ENCODE measurements around the gene EXT2. TPM values are rescaled to one million over a fixed set of nuclear protein-coding genes. Genes with fewer than 3 reads are reported as not detected.

The EXT2 gene
- total RNA-seq, 2 donors from 2014 or later = 76.5 to 96.7 TPM

DNA sequence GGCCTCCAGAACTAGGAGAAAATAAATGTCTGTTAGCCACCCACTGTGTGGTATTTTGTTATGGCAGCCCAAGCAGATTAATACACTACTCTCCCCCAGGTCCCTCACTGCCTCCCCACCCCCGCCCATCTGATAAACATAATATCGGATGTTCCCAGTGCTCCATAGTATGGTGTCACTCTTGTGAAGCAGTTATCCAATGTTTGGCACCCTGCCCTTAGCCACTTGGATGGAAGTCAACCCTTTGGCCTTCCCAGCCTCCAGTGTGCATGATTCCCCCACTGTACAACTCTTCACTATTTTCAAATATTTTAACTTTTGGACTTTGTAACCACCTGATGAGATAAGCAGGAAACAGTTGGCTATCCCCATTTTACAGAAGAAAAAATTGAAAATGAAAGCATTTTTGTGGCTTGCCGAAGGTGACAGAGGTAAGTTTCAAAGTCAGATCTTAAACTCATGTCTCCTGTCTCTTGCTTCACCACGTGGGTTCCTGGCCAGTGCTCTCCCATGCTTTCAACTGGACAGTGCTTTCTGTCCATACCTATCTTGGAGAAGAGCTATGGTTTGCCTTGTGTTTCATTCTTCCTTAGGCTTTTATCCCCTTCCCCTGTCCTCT is 161.3 kb downstream of the EXT2 start:
- TF ChIP-seq POLR2A (IDR thresholded peaks at IDR 0.05) (no peak), POLR2AphosphoS5 (IDR thresholded peaks at IDR 0.05) (no peak), CTCF (IDR thresholded peaks at IDR 0.05) (no peak)
- DNase-seq (ENCODE audit: low spot score) = no peak
- Histone ChIP-seq H3K4me1 (replicated peaks) (no peaks in the 10 kb centered on the region), H3K27ac (no peak overlapping the region), H3K9me3 (no peaks in the 10 kb centered on the region), H3K36me3 (no peaks in the 10 kb centered on the region), H3K27me3 (replicated peaks; ENCODE audit: insufficient read depth) (no peaks in the 10 kb centered on the region), H3K4me3 (no peak overlapping the region)
- WGBS = 78% methylated on average over 4 of the region's 4 CpGs
- intact Hi-C loops (cut with DNase I) = no loop called here

GRCh38 chr11:44257338-44258189 is 162.1 kb downstream of the EXT2 start:
- intact Hi-C loops (cut with DNase I) = no loop called here
- no peak overlapping the region for H3K27ac ChIP-seq
- WGBS = 78% methylated on average over 8 of the region's 8 CpGs

DNA sequence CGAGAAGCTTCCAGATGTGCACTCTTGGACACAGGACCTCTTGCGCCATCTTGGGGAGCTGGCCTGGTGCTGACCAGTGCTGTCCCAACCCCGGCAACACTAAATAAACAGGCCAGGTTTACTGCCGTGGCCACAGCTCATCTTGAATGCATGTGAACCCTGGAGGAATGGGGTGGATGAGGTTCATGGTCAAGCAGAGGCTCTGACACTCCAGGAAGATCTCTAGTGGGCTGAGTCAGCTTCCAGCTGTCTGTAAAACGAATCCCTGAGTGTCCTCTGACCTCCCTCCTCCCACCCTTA is 162.7 kb downstream of the EXT2 start:
- Histone ChIP-seq H3K9me3 (no peaks in the 10 kb centered on the region), H3K36me3 (no peaks in the 10 kb centered on the region), H3K4me3 (no peak overlapping the region), H3K4me1 (replicated peaks) (no peaks in the 10 kb centered on the region), H3K27ac (no peak overlapping the region), H3K27me3 (replicated peaks; ENCODE audit: insufficient read depth) (no peaks in the 10 kb centered on the region)
- WGBS = 66% methylated on average over 5 of the region's 5 CpGs
- no peak for TF ChIP-seq CTCF (IDR thresholded peaks at IDR 0.05)
- TF ChIP-seq POLR2A (IDR thresholded peaks at IDR 0.05) = no peak
- no peak for TF ChIP-seq POLR2AphosphoS5 (IDR thresholded peaks at IDR 0.05)
- intact Hi-C loops (cut with DNase I) = no loop called here
- DNase-seq (ENCODE audit: low spot score) = no peak

More at GRCh38 chr11:44257338-44258189, 162.1 kb downstream of the EXT2 start:
- DNase-seq (ENCODE audit: low spot score) = no peak
- H3K36me3 ChIP-seq = no peaks in the 10 kb centered on the region
- H3K27me3 ChIP-seq (replicated peaks; ENCODE audit: insufficient read depth) = no peaks in the 10 kb centered on the region
- no peak overlapping the region for H3K4me3 ChIP-seq
- H3K9me3 ChIP-seq = no peaks in the 10 kb centered on the region
- no peaks in the 10 kb centered on the region for H3K4me1 ChIP-seq (replicated peaks)
- TF ChIP-seq POLR2A (IDR thresholded peaks at IDR 0.05) = no peak
- no peak for TF ChIP-seq POLR2AphosphoS5 (IDR thresholded peaks at IDR 0.05)
- TF ChIP-seq CTCF (IDR thresholded peaks at IDR 0.05) = no peak

DNA sequence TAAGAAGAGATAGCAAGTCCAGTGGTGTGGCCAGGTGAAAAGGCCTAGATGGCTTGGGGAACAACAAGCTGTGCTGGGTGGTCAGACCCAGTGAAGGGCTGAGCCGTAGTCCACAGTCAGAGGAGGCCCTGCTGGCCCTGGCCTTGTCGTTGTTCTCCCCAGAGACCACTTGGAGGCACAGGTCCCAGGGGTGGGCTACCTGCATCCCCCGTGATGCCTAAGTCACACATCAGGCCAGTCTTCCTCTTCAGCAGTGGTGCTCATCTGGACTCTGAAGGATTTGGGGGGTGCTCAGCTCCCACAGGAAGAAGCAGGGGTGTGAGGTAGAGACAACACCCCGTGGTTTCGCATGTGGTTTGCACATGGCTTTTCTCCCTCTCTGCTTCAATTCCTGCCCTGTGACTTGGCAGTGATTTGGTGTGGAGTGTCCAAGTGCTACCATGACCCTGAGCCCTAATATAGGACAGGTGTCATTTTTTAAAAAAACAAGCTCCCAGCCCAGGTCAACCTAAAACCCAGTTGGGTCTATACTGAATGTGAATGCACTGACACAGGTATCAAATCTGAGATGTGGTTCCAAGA is 163.5 kb downstream of the EXT2 start:
- Histone ChIP-seq H3K4me1 (replicated peaks) (no peaks in the 10 kb centered on the region), H3K4me3 (no peak overlapping the region), H3K27ac (no peak overlapping the region), H3K9me3 (no peaks in the 10 kb centered on the region), H3K27me3 (replicated peaks; ENCODE audit: insufficient read depth) (no peaks in the 10 kb centered on the region), H3K36me3 (no peaks in the 10 kb centered on the region)
- intact Hi-C loops (cut with DNase I) = no loop called here
- 88% methylated on average over 5 of the region's 5 CpGs for WGBS
- TF ChIP-seq POLR2A (IDR thresholded peaks at IDR 0.05) = no peak
- no peak for TF ChIP-seq CTCF (IDR thresholded peaks at IDR 0.05)
- TF ChIP-seq POLR2AphosphoS5 (IDR thresholded peaks at IDR 0.05) = no peak
- no peak for DNase-seq (ENCODE audit: low spot score)
